ENCODE measurements around the gene BEX1. TPM values are rescaled to one million over a fixed set of nuclear protein-coding genes. Genes with fewer than 3 reads are reported as not detected.

Gene BEX1
- total and polyA plus RNA-seq, 2 of the 8 experiments (the other 6 are each of a cell fraction or from before 2014, with no cell fraction given), result 61.0 to 75.2 TPM

GRCh38 chrX:103092942-103093341, 29.0 kb upstream of the BEX1 start, which contains the start of gene NXF3 (continued):
- TF ChIP-seq TAF7 (optimal IDR thresholded peaks at IDR 0.05; ENCODE audit: borderline replicate concordance, low read depth, low read length), result no peak
- no peak for TF ChIP-seq HDAC2 (IDR thresholded peaks at IDR 0.05; ENCODE audit: borderline replicate concordance in 1 of 2, low read depth in 2 of 2, low read length in 2 of 2)
- TF ChIP-seq TCF12 (IDR thresholded peaks at IDR 0.05; ENCODE audit: low read depth, low read length), result no peak
- no peak for TF ChIP-seq POLR2AphosphoS5 (IDR thresholded peaks at IDR 0.05; ENCODE audit: low read depth, low read length)
- TF ChIP-seq E2F6 (IDR thresholded peaks at IDR 0.05), result no peak

All from H1 (cell line).